Neural cell (in vitro differentiated cells): ENCODE measurements around the gene B9D1. TPM values are rescaled to one million over a fixed set of nuclear protein-coding genes. Genes with fewer than 3 reads are reported as not detected.

Experiments used
- H2AFZ ChIP-seq: fragments of 200-600, 300-800 bp; sonication (generic), shearing (Covaris generic); 2 replicates; pipeline ENCODE4 v1.6.0; 2014; ENCODE audit warnings: low read depth, mild to moderate bottlenecking, antibody characterized with exemption, low read length, moderate library complexity
- H3F3A ChIP-seq: fragments of 200-600 bp; shearing (Covaris generic); 2 replicates; pipeline ENCODE4 v1.6.1; 2016; ENCODE audit warnings: mild to moderate bottlenecking, moderate library complexity, mixed read lengths, antibody characterized with exemption, low read length; ENCODE audit not compliant: insufficient read depth, poor library complexity, severe bottlenecking
- H3K27ac ChIP-seq: fragments of 200-600, 300-800 bp; sonication (generic), shearing (Covaris generic); 2 replicates; pipeline ENCODE4 v1.5.1; 2014; ENCODE audit warnings: mild to moderate bottlenecking, low read length, moderate library complexity
- H3K27me3 ChIP-seq: fragments of 300-800, 200-600 bp; sonication (generic), shearing (Covaris generic); 2 replicates; pipeline ENCODE4 v1.6.0; 2014; ENCODE audit warnings: mild to moderate bottlenecking, low read depth, low read length, moderate library complexity; ENCODE audit not compliant: insufficient read depth
- H3K36me3 ChIP-seq: fragments of 300-800, 200-600 bp; sonication (generic), shearing (Covaris generic); 2 replicates; pipeline ENCODE4 v1.5.1; 2014; ENCODE audit warnings: mild to moderate bottlenecking, antibody characterized with exemption, low read length, moderate library complexity; ENCODE audit not compliant: insufficient read depth
- H3K4me2 ChIP-seq: fragments of 300-800, 200-600 bp; sonication (generic), shearing (Covaris generic); 2 replicates; pipeline ENCODE4 v1.6.0; 2014; ENCODE audit warnings: mild to moderate bottlenecking, low read length
- H3K4me3 ChIP-seq: fragments of 300-800, 200-600 bp; sonication (generic), shearing (Covaris generic); 2 replicates; pipeline ENCODE4 v1.5.1; 2014; ENCODE audit warnings: mild to moderate bottlenecking, low read length, moderate library complexity
- H3K79me2 ChIP-seq: fragments of 200-600 bp; shearing (Covaris generic); replicated peaks from 2 replicates; pipeline ENCODE4 v1.6.0; 2014; ENCODE audit warnings: mild to moderate bottlenecking, low read length, moderate library complexity; ENCODE audit not compliant: insufficient read depth
- H3K9ac ChIP-seq: fragments of 300-800, 200-600 bp; sonication (generic), shearing (Covaris generic); 2 replicates; pipeline ENCODE4 v1.6.1; 2016; ENCODE audit warnings: mild to moderate bottlenecking, low read length, mixed read lengths
- H3K9me2 ChIP-seq: fragments of 200-600 bp; shearing (Covaris generic); 2 replicates; pipeline ENCODE4 v1.6.1; 2016; ENCODE audit warnings: mild to moderate bottlenecking, low read length, mixed read lengths; ENCODE audit not compliant: insufficient read depth
- H3K9me3 ChIP-seq: fragments of 200-600, 300-800 bp; sonication (generic), shearing (Covaris generic); 2 replicates; pipeline ENCODE4 v1.6.1; 2016; ENCODE audit warnings: mild to moderate bottlenecking, mixed run types, low read length, moderate library complexity, mixed read lengths
- H4K20me1 ChIP-seq: fragments of 200-600 bp; shearing (Covaris generic); 2 replicates; pipeline ENCODE4 v1.6.1; 2016; ENCODE audit warnings: mild to moderate bottlenecking, mixed run types; ENCODE audit not compliant: insufficient read depth
- EP300 ChIP-seq: fragments of 450-650 bp; conservative IDR thresholded peaks from 2 replicates; pipeline ENCODE4 v1.6.1; 2014; ENCODE audit warnings: antibody characterized with exemption, mild to moderate bottlenecking, moderate library complexity; ENCODE audit not compliant: poor library complexity, severe bottlenecking
- EZH2 ChIP-seq: fragments of 200-600, 300-800 bp; shearing (Covaris generic), sonication (generic); IDR thresholded peaks from 2 replicates; pipeline ENCODE4 v1.6.1; 2014; ENCODE audit warnings: antibody characterized with exemption, low read length, borderline replicate concordance, mild to moderate bottlenecking; ENCODE audit not compliant: insufficient read depth, poor library complexity, severe bottlenecking
- MXI1 ChIP-seq: fragments of 450-650 bp; conservative IDR thresholded peaks from 2 replicates; pipeline ENCODE4 v1.6.1; 2014; ENCODE audit warnings: antibody characterized with exemption, mild to moderate bottlenecking; ENCODE audit not compliant: poor library complexity, severe bottlenecking
- POLR2AphosphoS5 ChIP-seq: IDR thresholded peaks from 2 replicates; pipeline ENCODE4 v1.6.1; 2012
- RAD21 ChIP-seq: fragments of 450-650 bp; conservative IDR thresholded peaks from 2 replicates; pipeline ENCODE4 v1.6.1; 2014; ENCODE audit warnings: antibody characterized with exemption, mild to moderate bottlenecking, moderate library complexity
- SMC3 ChIP-seq: fragments of 450-650 bp; conservative IDR thresholded peaks from 2 replicates; pipeline ENCODE4 v1.6.1; 2014; ENCODE audit warnings: antibody characterized with exemption, mild to moderate bottlenecking, moderate library complexity; ENCODE audit not compliant: poor library complexity
- TAF1 ChIP-seq: IDR thresholded peaks from 2 replicates; pipeline ENCODE4 v1.6.1; 2012; ENCODE audit warnings: low read depth
- polyA plus RNA-seq: library from polyadenylated mRNA; depleted of rRNA; stranded (reverse); fragments of >200 nt; gene quantifications from 2 replicates; pipeline ENCODE4 v1.2.3, GENCODE V29; 2014
- TF ChIP-seq, protein P1 (sequence below): IDR thresholded peaks from 2 replicates; pipeline ENCODE4 v1.6.1; 2012; ENCODE audit warnings: borderline replicate concordance
- TF ChIP-seq, protein P2 (sequence below): fragments of 450-650 bp; IDR thresholded peaks from 2 replicates; pipeline ENCODE4 v1.5.1; 2014; ENCODE audit warnings: antibody characterized with exemption, mild to moderate bottlenecking, moderate library complexity; ENCODE audit not compliant: poor library complexity, severe bottlenecking

B9D1 gene
- polyA plus RNA-seq, 1 donor from 2014 or later, result 32.0 TPM

GRCh38 chr17:19372439-19372838, 9.9 kb upstream of the B9D1 start:
- H4K20me1 ChIP-seq, result no peaks in the 10 kb centered on the region
- H3F3A ChIP-seq, result no peaks in the 10 kb centered on the region
- no peak overlapping the region for H3K4me3 ChIP-seq
- H3K79me2 ChIP-seq, result peaks cover 10% of the 10 kb centered on the region
- TF ChIP-seq, protein P1, sequence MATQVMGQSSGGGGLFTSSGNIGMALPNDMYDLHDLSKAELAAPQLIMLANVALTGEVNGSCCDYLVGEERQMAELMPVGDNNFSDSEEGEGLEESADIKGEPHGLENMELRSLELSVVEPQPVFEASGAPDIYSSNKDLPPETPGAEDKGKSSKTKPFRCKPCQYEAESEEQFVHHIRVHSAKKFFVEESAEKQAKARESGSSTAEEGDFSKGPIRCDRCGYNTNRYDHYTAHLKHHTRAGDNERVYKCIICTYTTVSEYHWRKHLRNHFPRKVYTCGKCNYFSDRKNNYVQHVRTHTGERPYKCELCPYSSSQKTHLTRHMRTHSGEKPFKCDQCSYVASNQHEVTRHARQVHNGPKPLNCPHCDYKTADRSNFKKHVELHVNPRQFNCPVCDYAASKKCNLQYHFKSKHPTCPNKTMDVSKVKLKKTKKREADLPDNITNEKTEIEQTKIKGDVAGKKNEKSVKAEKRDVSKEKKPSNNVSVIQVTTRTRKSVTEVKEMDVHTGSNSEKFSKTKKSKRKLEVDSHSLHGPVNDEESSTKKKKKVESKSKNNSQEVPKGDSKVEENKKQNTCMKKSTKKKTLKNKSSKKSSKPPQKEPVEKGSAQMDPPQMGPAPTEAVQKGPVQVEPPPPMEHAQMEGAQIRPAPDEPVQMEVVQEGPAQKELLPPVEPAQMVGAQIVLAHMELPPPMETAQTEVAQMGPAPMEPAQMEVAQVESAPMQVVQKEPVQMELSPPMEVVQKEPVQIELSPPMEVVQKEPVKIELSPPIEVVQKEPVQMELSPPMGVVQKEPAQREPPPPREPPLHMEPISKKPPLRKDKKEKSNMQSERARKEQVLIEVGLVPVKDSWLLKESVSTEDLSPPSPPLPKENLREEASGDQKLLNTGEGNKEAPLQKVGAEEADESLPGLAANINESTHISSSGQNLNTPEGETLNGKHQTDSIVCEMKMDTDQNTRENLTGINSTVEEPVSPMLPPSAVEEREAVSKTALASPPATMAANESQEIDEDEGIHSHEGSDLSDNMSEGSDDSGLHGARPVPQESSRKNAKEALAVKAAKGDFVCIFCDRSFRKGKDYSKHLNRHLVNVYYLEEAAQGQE, result no peak
- H2AFZ ChIP-seq, result no peak overlapping the region
- no peaks in the 10 kb centered on the region for H3K27me3 ChIP-seq
- no peaks in the 10 kb centered on the region for H3K36me3 ChIP-seq
- no peak overlapping the region for H3K9ac ChIP-seq
- no peak overlapping the region for H3K4me2 ChIP-seq
- H3K9me3 ChIP-seq, result no peaks in the 10 kb centered on the region
- H3K9me2 ChIP-seq, result no peaks in the 10 kb centered on the region
- H3K27ac ChIP-seq, result no peak overlapping the region

DNA sequence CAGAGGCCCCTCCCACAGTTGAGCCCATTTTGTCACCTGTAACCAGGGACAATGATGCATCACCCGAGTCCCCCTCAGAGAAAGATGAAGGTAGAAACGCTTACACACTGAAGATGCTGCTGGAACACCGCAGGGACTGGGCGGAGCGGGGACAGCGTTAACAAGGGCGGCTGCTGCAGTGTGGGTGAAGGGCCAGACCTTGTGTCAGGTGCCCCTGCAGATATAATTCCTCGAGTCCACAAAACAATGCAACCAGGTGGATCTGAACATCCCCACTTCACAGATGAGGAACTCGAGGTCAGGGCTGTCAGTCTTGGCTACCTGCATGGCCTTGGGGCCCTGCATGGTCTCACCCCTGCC, 9.5 kb upstream of the B9D1 start:
- no peak for TF ChIP-seq RAD21
- Histone ChIP-seq H3K4me3 (no peak overlapping the region), H3K4me2 (no peak overlapping the region), H3K9ac (no peak overlapping the region), H3F3A (no peaks in the 10 kb centered on the region), H3K27me3 (no peaks in the 10 kb centered on the region), H3K9me3 (no peaks in the 10 kb centered on the region), H4K20me1 (no peaks in the 10 kb centered on the region), H3K27ac (no peak overlapping the region), H3K9me2 (no peaks in the 10 kb centered on the region), H3K79me2 (peaks cover 8% of the 10 kb centered on the region), H2AFZ (no peak overlapping the region), H3K36me3 (no peaks in the 10 kb centered on the region)

DNA sequence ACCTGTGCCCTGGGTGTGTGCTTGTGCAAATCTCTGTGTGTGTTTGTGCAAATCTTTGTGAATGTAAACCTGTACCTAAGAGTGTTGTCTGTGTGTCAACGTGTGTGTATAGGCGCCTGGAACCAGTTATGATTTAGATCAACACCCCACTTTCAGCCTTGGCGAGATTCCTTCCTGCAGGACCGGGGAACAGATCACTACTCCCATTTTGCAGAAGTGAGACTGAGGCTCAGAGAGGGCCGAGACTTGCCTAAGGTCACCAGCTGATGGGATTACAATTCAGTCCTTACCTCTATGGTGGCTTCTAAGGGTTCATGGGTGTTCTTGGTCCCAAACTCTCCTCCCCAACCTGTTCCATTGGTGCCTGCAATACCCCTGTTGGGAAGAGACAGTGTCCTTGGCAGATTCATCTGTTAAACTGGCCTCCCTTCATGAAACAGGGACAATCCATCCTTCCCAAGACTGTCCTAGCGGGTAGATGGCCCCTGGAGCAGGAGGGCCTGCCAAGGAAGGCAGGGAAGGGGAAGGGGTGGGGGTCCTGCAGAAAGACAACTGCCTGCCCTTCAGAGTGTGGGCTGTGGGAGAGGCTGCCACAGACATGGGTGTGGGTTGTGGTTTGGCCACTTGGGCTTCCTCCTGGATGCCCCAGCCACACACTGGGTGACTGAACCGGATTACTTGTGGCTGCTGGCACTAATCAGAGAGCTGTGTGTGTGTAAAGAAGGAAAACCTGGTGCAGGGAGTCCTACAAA, 8.9 kb upstream of the B9D1 start:
- Histone ChIP-seq H4K20me1 (no peaks in the 10 kb centered on the region), H3K9me2 (no peaks in the 10 kb centered on the region), H2AFZ (no peak overlapping the region), H3K79me2 (peaks cover 6% of the 10 kb centered on the region), H3K4me2 (no peak overlapping the region), H3F3A (no peaks in the 10 kb centered on the region), H3K27me3 (no peaks in the 10 kb centered on the region), H3K4me3 (no peak overlapping the region), H3K9me3 (no peaks in the 10 kb centered on the region), H3K9ac (no peak overlapping the region), H3K27ac (no peak overlapping the region), H3K36me3 (no peaks in the 10 kb centered on the region)
- TF ChIP-seq EP300, result no peak
- no peak for TF ChIP-seq RAD21
- TF ChIP-seq, protein P1, result no peak
- no peak for TF ChIP-seq SMC3
- TF ChIP-seq EZH2, result no peak
- no peak for TF ChIP-seq TAF1
- TF ChIP-seq, protein P2, sequence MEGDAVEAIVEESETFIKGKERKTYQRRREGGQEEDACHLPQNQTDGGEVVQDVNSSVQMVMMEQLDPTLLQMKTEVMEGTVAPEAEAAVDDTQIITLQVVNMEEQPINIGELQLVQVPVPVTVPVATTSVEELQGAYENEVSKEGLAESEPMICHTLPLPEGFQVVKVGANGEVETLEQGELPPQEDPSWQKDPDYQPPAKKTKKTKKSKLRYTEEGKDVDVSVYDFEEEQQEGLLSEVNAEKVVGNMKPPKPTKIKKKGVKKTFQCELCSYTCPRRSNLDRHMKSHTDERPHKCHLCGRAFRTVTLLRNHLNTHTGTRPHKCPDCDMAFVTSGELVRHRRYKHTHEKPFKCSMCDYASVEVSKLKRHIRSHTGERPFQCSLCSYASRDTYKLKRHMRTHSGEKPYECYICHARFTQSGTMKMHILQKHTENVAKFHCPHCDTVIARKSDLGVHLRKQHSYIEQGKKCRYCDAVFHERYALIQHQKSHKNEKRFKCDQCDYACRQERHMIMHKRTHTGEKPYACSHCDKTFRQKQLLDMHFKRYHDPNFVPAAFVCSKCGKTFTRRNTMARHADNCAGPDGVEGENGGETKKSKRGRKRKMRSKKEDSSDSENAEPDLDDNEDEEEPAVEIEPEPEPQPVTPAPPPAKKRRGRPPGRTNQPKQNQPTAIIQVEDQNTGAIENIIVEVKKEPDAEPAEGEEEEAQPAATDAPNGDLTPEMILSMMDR, result no peak
- TF ChIP-seq MXI1, result no peak
- TF ChIP-seq POLR2AphosphoS5, result no peak
